ENCODE results near the gene SSR4. TPM values are rescaled to one million over a fixed set of nuclear protein-coding genes. Genes with fewer than 3 reads are reported as not detected.

The SSR4 gene
- polyA plus RNA-seq, 1 donor (not counting 4 experiments of a cell fraction or from before 2014, with no cell fraction given): 187 TPM

- H2AFZ ChIP-seq (ENCODE audit: control insufficient read depth, low read length): no peak overlapping the region
- no peak overlapping the region for H3K4me2 ChIP-seq (ENCODE audit: control insufficient read depth, extremely low read depth, insufficient read depth, low read depth, low read length)
- H3K27me3 ChIP-seq (ENCODE audit: control insufficient read depth, extremely low read depth, insufficient read depth, low read length): no peaks in the 10 kb centered on the region
- dilution Hi-C loops (cut with MboI; ENCODE audit: extremely low pct_ligation_motif_present, low sequenced_read_pairs): no loop called here
- H3K9me1 ChIP-seq (ENCODE audit: control insufficient read depth, extremely low read depth, insufficient read depth, low read length): no peaks in the 10 kb centered on the region
- no peaks in the 10 kb centered on the region for H3K79me2 ChIP-seq (ENCODE audit: control insufficient read depth, insufficient read depth, low read length)
- H3K4me3 ChIP-seq (ENCODE audit: control insufficient read depth in 2 of 3, extremely low read depth in 1 of 3, insufficient read depth in 2 of 3, low read depth in 1 of 3, low read length in 3 of 3): no peak overlapping the region
- no peaks in the 10 kb centered on the region for H3K9me3 ChIP-seq (ENCODE audit: control insufficient read depth, low read depth, low read length)
- TF ChIP-seq EZH2 (IDR thresholded peaks at IDR 0.05; ENCODE audit: low read length): no peak
- TF ChIP-seq CTCF (optimal IDR thresholded peaks at IDR 0.05 in 1 of 3, IDR thresholded peaks at IDR 0.05 in 1 of 3, conservative IDR thresholded peaks at IDR 0.05 in 1 of 3; ENCODE audit: extremely low read depth in 1 of 3, insufficient read depth in 2 of 3, low read length in 3 of 3): no peak
- no peaks in the 10 kb centered on the region for H3K4me1 ChIP-seq (ENCODE audit: control insufficient read depth, extremely low read depth, insufficient read depth, low read length)
- H3K9ac ChIP-seq (ENCODE audit: control insufficient read depth, extremely low read depth, insufficient read depth, low read length): no peak overlapping the region
- FAIRE-seq (no peak), DNase-seq (ENCODE audit: low read depth, low spot score) (no peak)
- H3K27ac ChIP-seq (ENCODE audit: control insufficient read depth, insufficient read depth, low read length): no peak overlapping the region
- H3K36me3 ChIP-seq (ENCODE audit: control insufficient read depth in 2 of 2, extremely low read depth in 1 of 2, insufficient read depth in 2 of 2, low read length in 2 of 2): no peaks in the 10 kb centered on the region
- no peaks in the 10 kb centered on the region for H4K20me1 ChIP-seq (ENCODE audit: control insufficient read depth, extremely low read depth, insufficient read depth, low read length)
Measured at GRCh38 chrX:153805436-153805835, 11.0 kb downstream of the SSR4 start.

- Histone ChIP-seq H3K27me3 (ENCODE audit: control insufficient read depth, extremely low read depth, insufficient read depth, low read length) (no peaks in the 10 kb centered on the region), H3K79me2 (ENCODE audit: control insufficient read depth, insufficient read depth, low read length) (no peaks in the 10 kb centered on the region), H3K9me1 (ENCODE audit: control insufficient read depth, extremely low read depth, insufficient read depth, low read length) (no peaks in the 10 kb centered on the region), H3K4me3 (ENCODE audit: control insufficient read depth in 2 of 3, extremely low read depth in 1 of 3, insufficient read depth in 2 of 3, low read depth in 1 of 3, low read length in 3 of 3) (no peak overlapping the region), H3K36me3 (ENCODE audit: control insufficient read depth in 2 of 2, extremely low read depth in 1 of 2, insufficient read depth in 2 of 2, low read length in 2 of 2) (no peaks in the 10 kb centered on the region), H4K20me1 (ENCODE audit: control insufficient read depth, extremely low read depth, insufficient read depth, low read length) (no peaks in the 10 kb centered on the region), H3K9me3 (ENCODE audit: control insufficient read depth, low read depth, low read length) (no peaks in the 10 kb centered on the region), H2AFZ (ENCODE audit: control insufficient read depth, low read length) (no peak overlapping the region), H3K4me1 (ENCODE audit: control insufficient read depth, extremely low read depth, insufficient read depth, low read length) (no peaks in the 10 kb centered on the region), H3K9ac (ENCODE audit: control insufficient read depth, extremely low read depth, insufficient read depth, low read length) (no peak overlapping the region), H3K27ac (ENCODE audit: control insufficient read depth, insufficient read depth, low read length) (no peak overlapping the region), H3K4me2 (ENCODE audit: control insufficient read depth, extremely low read depth, insufficient read depth, low read depth, low read length) (no peak overlapping the region)
- dilution Hi-C loops (cut with MboI; ENCODE audit: extremely low pct_ligation_motif_present, low sequenced_read_pairs): no loop called here
- DNase-seq (ENCODE audit: low read depth, low spot score) (no peak), FAIRE-seq (no peak)
- TF ChIP-seq CTCF (optimal IDR thresholded peaks at IDR 0.05 in 1 of 3, IDR thresholded peaks at IDR 0.05 in 1 of 3, conservative IDR thresholded peaks at IDR 0.05 in 1 of 3; ENCODE audit: extremely low read depth in 1 of 3, insufficient read depth in 2 of 3, low read length in 3 of 3): no peak
- TF ChIP-seq EZH2 (IDR thresholded peaks at IDR 0.05; ENCODE audit: low read length): no peak
Measured at GRCh38 chrX:153806999-153807575, 12.6 kb downstream of the SSR4 start.
